CD4-positive, alpha-beta T cell (primary cell): ENCODE measurements around the gene SOX5. TPM values are rescaled to one million over a fixed set of nuclear protein-coding genes. Genes with fewer than 3 reads are reported as not detected.

Source experiments
- ATAC-seq: fragments of 200-7000 bp; cut with Tn5 transposase; one replicate; pipeline ENCODE4 v1.10.0; 2022; ENCODE audit warnings: mild to moderate bottlenecking; ENCODE audit not compliant: poor library complexity
- CTCF ChIA-PET: fragments of 350-600 bp; sonication (Branson Sonifier 250); formaldehyde crosslinking; loops from one replicate; lab custom pipeline; 2021; ENCODE audit warnings: antibody characterized with exemption, inconsistent platforms; lab: Charles Lee
- POLR2A ChIA-PET: fragments of 350-600 bp; sonication (Branson Sonifier 250); formaldehyde crosslinking; loops from one replicate; lab custom pipeline; 2021; ENCODE audit warnings: antibody characterized with exemption, inconsistent platforms; lab: Charles Lee
- DNase-seq, 14 experiments: peaks; one replicate each; pipeline ENCODE4 v3.0.0-alpha.2; 2013 to 2020; ENCODE audit warnings: mixed read lengths in 2 of 14
- H3K27ac ChIP-seq, 2 donors: one replicate each; pipeline versions ENCODE4 v1.5.1 to v1.7.0; 2013; ENCODE audit warnings: low read length in 2 of 2, low read depth in 1 of 2, mild to moderate bottlenecking in 1 of 2
- H3K27me3 ChIP-seq, 2 experiments: 1 replicate in 1 of 2; 2 replicates in 1 of 2; pipeline versions ENCODE4 v1.6.1 to v1.7.0; 2013; ENCODE audit warnings: low read length in 2 of 2, control low read depth in 1 of 2, mild to moderate bottlenecking in 1 of 2, moderate library complexity in 1 of 2; ENCODE audit not compliant: insufficient read depth in 2 of 2, control insufficient read depth in 1 of 2
- H3K36me3 ChIP-seq: one replicate; pipeline ENCODE4 v1.6.1; 2013; ENCODE audit warnings: low read length, control low read depth; ENCODE audit not compliant: insufficient read depth
- H3K4me1 ChIP-seq: one replicate; pipeline ENCODE4 v1.6.1; 2013; ENCODE audit warnings: low read length, control low read depth; ENCODE audit not compliant: insufficient read depth
- H3K4me3 ChIP-seq: one replicate; pipeline ENCODE4 v1.5.1; 2013; ENCODE audit warnings: mild to moderate bottlenecking, low read length, moderate library complexity
- H3K9me3 ChIP-seq, 2 experiments: 1 replicate in 1 of 2; 2 replicates in 1 of 2; pipeline versions ENCODE4 v1.6.1 to v1.7.0; 2013; ENCODE audit warnings: low read length in 2 of 2, mild to moderate bottlenecking in 2 of 2, control low read depth in 1 of 2, moderate library complexity in 1 of 2; ENCODE audit not compliant: control insufficient read depth in 1 of 2, insufficient read depth in 1 of 2
- H3K27ac Mint-ChIP-seq: one replicate; pipeline ENCODE4 v1.8.0; 2020; ENCODE audit warnings: mixed read lengths
- H3K27me3 Mint-ChIP-seq: one replicate; pipeline ENCODE4 v1.8.0; 2021; ENCODE audit warnings: mixed read lengths
- H3K36me3 Mint-ChIP-seq: one replicate; pipeline ENCODE4 v1.8.0; 2021; ENCODE audit warnings: low read depth, mixed read lengths
- H3K4me1 Mint-ChIP-seq: one replicate; pipeline ENCODE4 v1.8.0; 2021; ENCODE audit warnings: low read depth, mixed read lengths
- H3K4me3 Mint-ChIP-seq: one replicate; pipeline ENCODE4 v1.8.0; 2020; ENCODE audit warnings: mild to moderate bottlenecking, mixed read lengths
- H3K9me3 Mint-ChIP-seq: one replicate; pipeline ENCODE4 v1.8.0; 2020; ENCODE audit warnings: mixed read lengths
- intact Hi-C, 2 experiments: fragments of 100-400 bp; cut with DNase I in 1 of 2; cut with micrococcal nuclease in 1 of 2; formaldehyde crosslinking; loops; one replicate each; pipeline versions ENCODE4 v1.15.1 to v1.9.0; 2023 to 2025; cut with DNase I, micrococcal nuclease
- total RNA-seq, 174 experiments: library from RNA in 2 of 174; stranded (reverse) in 2 of 174; gene quantifications; one replicate each; pipeline ENCODE4 v1.2.3 and lab custom pipeline; 2021 to 2026
- TF ChIP-seq, protein P1 (sequence below): fragments of 200-600 bp; IDR thresholded peaks from one replicate; pipeline ENCODE4 v1.8.0; 2022; ENCODE audit warnings: antibody characterized with exemption, mild to moderate bottlenecking

SOX5 gene
- total RNA-seq, 2 experiments from 2014 or later, result not detected

DNA sequence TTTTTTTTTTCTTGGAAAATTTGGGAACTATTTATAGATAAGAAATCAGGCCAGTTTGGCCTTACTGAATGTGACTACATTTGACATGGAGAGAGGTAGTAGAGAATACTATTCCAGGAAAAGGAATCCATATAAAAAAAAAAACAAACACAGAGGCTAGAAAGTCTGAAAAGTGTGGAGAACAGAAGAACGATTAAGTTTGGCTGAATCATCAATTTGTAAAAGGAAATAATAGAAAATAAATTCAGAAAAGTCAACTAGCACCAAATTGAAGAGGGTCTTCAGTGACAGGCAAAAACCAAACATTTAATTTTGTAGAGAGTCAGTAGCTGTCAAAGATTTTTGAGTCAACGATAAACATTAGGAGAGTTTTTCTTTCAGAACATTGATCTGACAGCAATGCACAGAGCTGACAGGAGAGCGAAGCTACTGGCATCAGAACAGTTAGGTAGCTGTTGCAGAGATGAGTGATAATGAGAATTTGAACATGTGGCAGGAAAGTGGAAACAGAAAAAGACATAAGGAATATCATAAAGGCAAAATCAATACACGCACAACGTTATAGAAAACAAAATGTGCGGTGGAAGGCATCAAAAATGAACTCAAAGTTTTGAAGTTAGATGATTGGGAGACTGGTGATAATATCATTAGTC lies 241.2 kb downstream of the SOX5 start:
- Mint-ChIP-seq H3K4me1 (no peaks in the 10 kb centered on the region), H3K4me3 (no peak overlapping the region), H3K27ac (no peak overlapping the region), H3K9me3 (peaks cover 2% of the 10 kb centered on the region), H3K27me3 (no peaks in the 10 kb centered on the region), H3K36me3 (no peaks in the 10 kb centered on the region)
- DNase-seq (no peak), ATAC-seq (no peak)
- Histone ChIP-seq H3K9me3 (peaks cover 0 to 3% of the 10 kb centered on the region in 2 experiments), H3K36me3 (no peaks in the 10 kb centered on the region), H3K4me3 (no peak overlapping the region), H3K27me3 (no peaks in the 10 kb centered on the region), H3K4me1 (no peaks in the 10 kb centered on the region), H3K27ac (no peak overlapping the region)
- ChIA-PET POLR2A (no interaction called here), CTCF (no interaction called here)
- intact Hi-C loops, result no loop called here
- TF ChIP-seq, protein P1, sequence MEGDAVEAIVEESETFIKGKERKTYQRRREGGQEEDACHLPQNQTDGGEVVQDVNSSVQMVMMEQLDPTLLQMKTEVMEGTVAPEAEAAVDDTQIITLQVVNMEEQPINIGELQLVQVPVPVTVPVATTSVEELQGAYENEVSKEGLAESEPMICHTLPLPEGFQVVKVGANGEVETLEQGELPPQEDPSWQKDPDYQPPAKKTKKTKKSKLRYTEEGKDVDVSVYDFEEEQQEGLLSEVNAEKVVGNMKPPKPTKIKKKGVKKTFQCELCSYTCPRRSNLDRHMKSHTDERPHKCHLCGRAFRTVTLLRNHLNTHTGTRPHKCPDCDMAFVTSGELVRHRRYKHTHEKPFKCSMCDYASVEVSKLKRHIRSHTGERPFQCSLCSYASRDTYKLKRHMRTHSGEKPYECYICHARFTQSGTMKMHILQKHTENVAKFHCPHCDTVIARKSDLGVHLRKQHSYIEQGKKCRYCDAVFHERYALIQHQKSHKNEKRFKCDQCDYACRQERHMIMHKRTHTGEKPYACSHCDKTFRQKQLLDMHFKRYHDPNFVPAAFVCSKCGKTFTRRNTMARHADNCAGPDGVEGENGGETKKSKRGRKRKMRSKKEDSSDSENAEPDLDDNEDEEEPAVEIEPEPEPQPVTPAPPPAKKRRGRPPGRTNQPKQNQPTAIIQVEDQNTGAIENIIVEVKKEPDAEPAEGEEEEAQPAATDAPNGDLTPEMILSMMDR, result no peak

DNA sequence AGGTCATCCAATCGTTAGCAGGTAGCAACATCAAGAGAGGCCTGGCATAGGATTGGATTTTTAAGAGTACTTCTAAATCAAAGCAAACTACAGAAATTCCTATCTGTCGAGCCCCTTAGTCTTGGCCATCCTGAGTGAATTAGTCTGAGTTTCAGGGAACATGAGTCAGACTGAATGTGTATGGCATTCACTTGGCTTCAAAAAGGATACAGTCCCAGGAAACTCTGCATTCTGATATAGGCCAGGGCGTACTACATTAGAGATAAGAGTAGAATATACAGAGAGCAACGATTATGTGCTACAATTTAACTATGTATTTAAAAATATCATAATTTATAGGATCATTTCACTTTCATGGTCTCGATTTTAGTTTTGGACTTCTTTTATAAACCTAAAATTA lies 242.2 kb downstream of the SOX5 start:
- Histone ChIP-seq H3K27ac (no peak overlapping the region), H3K27me3 (no peaks in the 10 kb centered on the region), H3K4me1 (no peaks in the 10 kb centered on the region), H3K36me3 (no peaks in the 10 kb centered on the region), H3K9me3 (no peaks in the 10 kb centered on the region), H3K4me3 (no peak overlapping the region)
- H3K36me3 Mint-ChIP-seq, result no peaks in the 10 kb centered on the region
- ChIA-PET CTCF (no interaction called here), POLR2A (no interaction called here)
- intact Hi-C loops, result no loop called here
- H3K27ac Mint-ChIP-seq, result no peak overlapping the region
- TF ChIP-seq, protein P1, result no peak
- no peaks in the 10 kb centered on the region for H3K27me3 Mint-ChIP-seq
- H3K9me3 Mint-ChIP-seq, result peaks cover 2% of the 10 kb centered on the region
- H3K4me3 Mint-ChIP-seq, result no peak overlapping the region
- H3K4me1 Mint-ChIP-seq, result no peaks in the 10 kb centered on the region
- no peak for DNase-seq
- no peak for ATAC-seq

DNA sequence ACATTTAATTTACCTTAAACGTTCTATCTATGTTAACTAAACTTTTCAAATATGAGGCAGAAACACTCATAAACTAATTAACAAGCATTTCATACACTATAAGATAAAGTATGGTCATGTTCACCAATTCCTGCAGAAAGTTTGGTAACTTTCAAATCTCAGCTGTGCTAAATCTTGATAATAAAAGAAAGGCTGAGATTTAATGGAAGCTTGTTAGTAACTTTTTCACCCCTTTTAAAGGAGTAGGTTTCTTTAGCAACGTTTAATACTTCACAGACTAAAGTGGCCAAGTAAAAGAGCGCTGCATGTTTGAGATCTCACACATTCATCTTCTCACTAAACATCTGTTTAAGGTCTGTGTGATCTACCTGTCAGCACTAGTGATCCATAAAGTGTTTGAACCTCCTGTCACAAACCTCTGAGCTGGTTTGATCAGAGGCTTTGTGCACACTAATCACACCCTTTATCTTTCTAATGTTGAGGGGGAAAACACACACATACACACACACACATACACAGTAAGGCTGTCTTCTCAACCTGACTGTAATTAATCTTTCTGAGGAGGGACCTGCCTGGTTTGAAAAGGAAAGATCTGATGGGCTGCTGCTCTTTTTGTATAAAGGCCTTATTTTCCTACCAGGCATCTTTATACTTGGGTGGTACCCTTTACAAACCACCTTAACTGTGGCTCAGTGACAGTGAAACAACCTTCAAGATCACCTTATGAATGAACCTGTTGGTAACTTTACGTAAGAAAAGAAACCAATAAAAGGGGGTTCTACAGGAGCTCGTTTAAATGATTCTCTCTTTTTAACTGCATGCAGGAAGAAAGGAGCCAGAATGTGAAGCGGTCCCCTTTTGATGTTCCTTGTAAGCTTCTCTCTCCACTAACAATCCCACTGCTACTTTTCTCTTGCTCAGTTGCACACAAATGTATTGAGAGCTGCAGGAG lies 244.2 kb downstream of the SOX5 start:
- TF ChIP-seq, protein P1, result no peak
- POLR2A ChIA-PET, result no interaction called here
- H3K27me3 Mint-ChIP-seq, result no peaks in the 10 kb centered on the region

More for the DNA sequence above, 244.2 kb downstream of the SOX5 start:
- no peaks in the 10 kb centered on the region for H3K9me3 ChIP-seq
- H3K36me3 ChIP-seq, result no peaks in the 10 kb centered on the region
- CTCF ChIA-PET, result no interaction called here
- ATAC-seq (no peak), DNase-seq (no peak)
- H3K27me3 ChIP-seq, result no peaks in the 10 kb centered on the region
- Mint-ChIP-seq H3K4me3 (no peak overlapping the region), H3K9me3 (peaks cover 2% of the 10 kb centered on the region), H3K4me1 (no peaks in the 10 kb centered on the region), H3K36me3 (no peaks in the 10 kb centered on the region), H3K27ac (no peak overlapping the region)
- H3K4me3 ChIP-seq, result no peak overlapping the region
- H3K4me1 ChIP-seq, result no peaks in the 10 kb centered on the region
- intact Hi-C loops, result no loop called here
- H3K27ac ChIP-seq, result no peak overlapping the region
